PC-9 (cell line): ENCODE measurements around the gene SMCO2. TPM values are rescaled to one million over a fixed set of nuclear protein-coding genes. Genes with fewer than 3 reads are reported as not detected.

Source experiments
- BruUV-seq: library from RNA; stranded (reverse); fragments of 400-500 nt; replicated peaks from 2 replicates; lab custom pipeline; 2021; lab: Mats Ljungman, UMichigan
- CTCF ChIA-PET: fragments of 300-600 bp; sonication (Branson Sonifier 250); formaldehyde crosslinking; loops from one replicate; lab custom pipeline; 2022; ENCODE audit warnings: antibody characterized with exemption; lab: Charles Lee
- POLR2A ChIA-PET: fragments of 300-600 bp; sonication (Branson Sonifier 250); formaldehyde crosslinking; loops from one replicate; lab custom pipeline; 2022; ENCODE audit warnings: antibody characterized with exemption; ENCODE audit not compliant: unreplicated experiment; lab: Charles Lee
- DNase-seq, 2 experiments: peaks; one replicate each; pipeline versions ENCODE4 v3.0.0 to v3.0.0-alpha.2; 2015 to 2022; ENCODE audit warnings: mixed read lengths in 1 of 2
- H2AFZ ChIP-seq: fragments of 200-600 bp; sonication (generic); 2 replicates; pipeline ENCODE4 v1.8.1; 2017; ENCODE audit warnings: antibody characterized with exemption
- H3F3A ChIP-seq: fragments of 200-600 bp; sonication (generic); 2 replicates; pipeline ENCODE4 v1.8.1; 2017; ENCODE audit warnings: antibody characterized with exemption, mild to moderate bottlenecking, low read depth; ENCODE audit not compliant: insufficient read depth
- H3K27ac ChIP-seq: fragments of 200-600 bp; sonication (generic); 2 replicates; pipeline ENCODE4 v1.6.1; 2016; ENCODE audit warnings: mixed run types
- H3K27me3 ChIP-seq: fragments of 200-600 bp; sonication (generic); 2 replicates; pipeline ENCODE4 v1.6.1; 2016; ENCODE audit warnings: low read depth, mixed run types; ENCODE audit not compliant: insufficient read depth
- H3K36me3 ChIP-seq: fragments of 200-600 bp; sonication (generic); 2 replicates; pipeline ENCODE4 v1.6.1; 2016; ENCODE audit warnings: low read depth, mixed run types
- H3K4me1 ChIP-seq: fragments of 200-600 bp; sonication (generic); replicated peaks from 2 replicates; pipeline ENCODE4 v1.6.1; 2016; ENCODE audit warnings: mixed run types; ENCODE audit not compliant: insufficient read depth
- H3K4me2 ChIP-seq: fragments of 200-600 bp; sonication (generic); 2 replicates; pipeline ENCODE4 v1.6.1; 2017; ENCODE audit warnings: mixed run types
- H3K4me3 ChIP-seq: fragments of 200-600 bp; sonication (generic); 2 replicates; pipeline ENCODE4 v1.6.1; 2016; ENCODE audit warnings: mixed run types
- H3K79me2 ChIP-seq: fragments of 200-600 bp; sonication (generic); 2 replicates; pipeline ENCODE4 v1.6.1; 2017; ENCODE audit warnings: low read depth, mixed run types
- H3K9me2 ChIP-seq: fragments of 200-600 bp; sonication (generic); 2 replicates; pipeline ENCODE4 v1.8.1; 2017; ENCODE audit warnings: mild to moderate bottlenecking; ENCODE audit not compliant: insufficient read depth
- H3K9me3 ChIP-seq: fragments of 200-600 bp; sonication (generic); 2 replicates; pipeline ENCODE4 v1.8.1; 2016; ENCODE audit warnings: low read depth; ENCODE audit not compliant: insufficient read depth
- H4K20me1 ChIP-seq: fragments of 200-600 bp; sonication (generic); 2 replicates; pipeline ENCODE4 v1.8.1; 2017; ENCODE audit not compliant: insufficient read depth
- EZH2 ChIP-seq: fragments of 200-600 bp; sonication (generic); IDR thresholded peaks from 2 replicates; pipeline ENCODE4 v1.8.0; 2017; ENCODE audit warnings: antibody characterized with exemption, low read depth
- intact Hi-C: fragments of 100-400 bp; cut with micrococcal nuclease; formaldehyde crosslinking; loops from one replicate; pipeline ENCODE4 v1.10.0; 2022; ENCODE audit not compliant: unreplicated experiment
- total RNA-seq: library from RNA; stranded (reverse); gene quantifications from 2 replicates; pipeline ENCODE4 v1.2.3, GENCODE V29; 2021
- TF ChIP-seq, protein P1 (sequence below): fragments of 200-600 bp; sonication (generic); conservative IDR thresholded peaks from 2 replicates; pipeline ENCODE4 v1.6.1; 2017; ENCODE audit warnings: mixed run types, antibody characterized with exemption, mild to moderate bottlenecking, moderate library complexity

Gene SMCO2
- total RNA-seq, 1 experiment from 2014 or later, result 3.7 TPM

DNA sequence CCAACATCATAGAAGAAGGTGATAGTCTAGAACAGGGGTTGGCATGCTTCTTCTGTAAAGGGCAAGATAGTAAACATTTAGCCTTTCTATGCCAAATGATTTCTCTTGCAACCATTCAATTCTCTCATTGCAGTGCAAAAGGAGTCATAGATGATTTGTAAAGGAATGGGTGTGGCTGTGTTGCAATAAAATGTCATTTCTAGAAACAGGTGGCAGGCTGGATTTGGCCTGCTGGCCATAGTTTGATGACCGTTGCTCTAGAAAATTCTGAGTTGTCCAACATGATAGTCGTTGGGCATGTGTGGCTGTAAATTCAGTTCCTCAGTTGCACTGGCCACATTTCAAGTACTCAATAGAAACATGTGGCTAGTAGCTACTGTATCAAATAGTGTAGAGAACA lies 21.7 kb downstream of the SMCO2 start:
- Histone ChIP-seq H3K27ac (no peak overlapping the region), H4K20me1 (no peaks in the 10 kb centered on the region), H2AFZ (no peak overlapping the region), H3K79me2 (no peaks in the 10 kb centered on the region), H3K9me3 (no peaks in the 10 kb centered on the region), H3F3A (no peaks in the 10 kb centered on the region; the same call in 1 of the 2 replicates), H3K4me3 (no peak overlapping the region), H3K4me2 (no peak overlapping the region), H3K4me1 (no peaks in the 10 kb centered on the region), H3K27me3 (no peaks in the 10 kb centered on the region), H3K9me2 (no peaks in the 10 kb centered on the region), H3K36me3 (no peaks in the 10 kb centered on the region)
- no peak for DNase-seq
- TF ChIP-seq EZH2, result no peak
- TF ChIP-seq, protein P1, sequence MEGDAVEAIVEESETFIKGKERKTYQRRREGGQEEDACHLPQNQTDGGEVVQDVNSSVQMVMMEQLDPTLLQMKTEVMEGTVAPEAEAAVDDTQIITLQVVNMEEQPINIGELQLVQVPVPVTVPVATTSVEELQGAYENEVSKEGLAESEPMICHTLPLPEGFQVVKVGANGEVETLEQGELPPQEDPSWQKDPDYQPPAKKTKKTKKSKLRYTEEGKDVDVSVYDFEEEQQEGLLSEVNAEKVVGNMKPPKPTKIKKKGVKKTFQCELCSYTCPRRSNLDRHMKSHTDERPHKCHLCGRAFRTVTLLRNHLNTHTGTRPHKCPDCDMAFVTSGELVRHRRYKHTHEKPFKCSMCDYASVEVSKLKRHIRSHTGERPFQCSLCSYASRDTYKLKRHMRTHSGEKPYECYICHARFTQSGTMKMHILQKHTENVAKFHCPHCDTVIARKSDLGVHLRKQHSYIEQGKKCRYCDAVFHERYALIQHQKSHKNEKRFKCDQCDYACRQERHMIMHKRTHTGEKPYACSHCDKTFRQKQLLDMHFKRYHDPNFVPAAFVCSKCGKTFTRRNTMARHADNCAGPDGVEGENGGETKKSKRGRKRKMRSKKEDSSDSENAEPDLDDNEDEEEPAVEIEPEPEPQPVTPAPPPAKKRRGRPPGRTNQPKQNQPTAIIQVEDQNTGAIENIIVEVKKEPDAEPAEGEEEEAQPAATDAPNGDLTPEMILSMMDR, result no peak
- BruUV-seq, result no TSS peak
- ChIA-PET POLR2A (interaction anchor here (0.5 kb wide), 1 partner anchor 24 kb away, joined by 3 read pairs; no protein-coding TSS in a partner anchor), CTCF (interaction anchor here (0.6 kb wide), 1 partner anchor 678 kb away, joined by 3 read pairs; no protein-coding TSS in a partner anchor)
- intact Hi-C loops, result no loop called here

DNA sequence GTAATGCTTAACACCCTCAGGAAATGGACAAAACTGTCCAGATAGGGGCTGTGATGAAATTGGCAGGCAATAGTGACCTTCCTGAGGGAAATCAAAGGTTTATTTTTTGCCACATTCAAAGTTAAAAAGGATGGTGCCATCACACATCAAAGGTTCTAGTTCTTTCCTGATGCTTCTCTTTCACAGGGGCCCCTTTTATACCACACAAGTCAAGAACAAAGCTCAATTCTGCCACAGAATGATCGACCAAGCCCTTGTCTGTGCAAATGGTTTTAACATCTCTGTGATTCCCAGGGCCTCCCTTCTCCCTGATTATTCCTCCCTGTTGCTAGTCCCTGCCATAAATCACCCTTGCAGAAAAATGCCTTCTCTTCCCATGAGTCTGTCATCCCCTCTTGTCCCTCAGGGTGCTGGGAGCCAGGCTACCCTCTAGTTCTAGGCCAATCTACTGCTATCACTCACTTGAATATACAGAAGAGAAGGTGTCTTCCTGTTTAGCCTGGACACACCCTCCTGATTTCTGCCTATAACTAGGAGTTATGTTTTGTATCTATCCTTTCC lies 22.7 kb downstream of the SMCO2 start:
- H3K27ac ChIP-seq, result no peak overlapping the region
- no peaks in the 10 kb centered on the region for H3K79me2 ChIP-seq
- H4K20me1 ChIP-seq, result no peaks in the 10 kb centered on the region
- no peak overlapping the region for H3K4me3 ChIP-seq
- intact Hi-C loops, result no loop called here
- H3K9me3 ChIP-seq, result no peaks in the 10 kb centered on the region
- no peak for DNase-seq
- TF ChIP-seq EZH2, result no peak
- TF ChIP-seq, protein P1, result no peak
- H3K36me3 ChIP-seq, result no peaks in the 10 kb centered on the region
- no peaks in the 10 kb centered on the region for H3K9me2 ChIP-seq
- no TSS peak for BruUV-seq
- H3K27me3 ChIP-seq, result no peaks in the 10 kb centered on the region
- H3F3A ChIP-seq, result no peaks in the 10 kb centered on the region; the same call in 1 of the 2 replicates
- H2AFZ ChIP-seq, result no peak overlapping the region
- ChIA-PET POLR2A (interaction anchor here (0.7 kb wide), 1 partner anchor 1732 kb away, joined by 3 read pairs; no protein-coding TSS in a partner anchor), CTCF (no interaction called here)
- no peaks in the 10 kb centered on the region for H3K4me1 ChIP-seq
- H3K4me2 ChIP-seq, result no peak overlapping the region

DNA sequence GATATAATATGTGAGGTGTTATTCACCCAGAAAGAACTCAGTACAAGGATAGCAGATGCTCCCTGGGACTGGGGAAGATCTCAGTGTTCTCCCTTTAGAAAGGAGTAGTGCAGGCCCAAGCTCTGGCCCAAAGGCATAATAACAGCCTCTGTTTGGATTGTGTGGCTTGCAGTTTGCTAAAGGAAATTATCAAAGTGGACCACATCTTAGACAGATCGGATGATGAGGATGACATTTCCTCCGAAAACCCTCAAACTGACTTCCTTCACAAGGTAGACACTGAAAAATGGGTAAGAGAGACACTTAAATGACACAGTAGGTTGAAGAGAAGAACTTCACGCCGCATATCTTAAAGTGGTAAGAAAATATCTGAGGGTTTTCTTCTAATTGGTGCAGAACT lies 26.1 kb downstream of the SMCO2 start:
- no peak overlapping the region for H3K4me2 ChIP-seq
- H3K9me3 ChIP-seq, result peaks cover 8% of the 10 kb centered on the region; the same call in 1 of the 2 replicates
- DNase-seq, result no peak
- intact Hi-C loops, result no loop called here
- no peaks in the 10 kb centered on the region for H4K20me1 ChIP-seq
- no peaks in the 10 kb centered on the region; the same call in 1 of the 2 replicates for H3F3A ChIP-seq
- H3K9me2 ChIP-seq, result no peaks in the 10 kb centered on the region
- TF ChIP-seq, protein P1, result no peak
- TF ChIP-seq EZH2, result no peak
- H3K36me3 ChIP-seq, result no peaks in the 10 kb centered on the region
- no peaks in the 10 kb centered on the region for H3K4me1 ChIP-seq
- CTCF ChIA-PET, result no interaction called here
- no peak overlapping the region for H3K4me3 ChIP-seq
- H3K27ac ChIP-seq, result no peak overlapping the region
- BruUV-seq, result no TSS peak
- no peaks in the 10 kb centered on the region for H3K27me3 ChIP-seq
- POLR2A ChIA-PET, result no interaction called here
- H2AFZ ChIP-seq, result no peak overlapping the region
- no peaks in the 10 kb centered on the region for H3K79me2 ChIP-seq
